HG03521 (cell line): Measurements from ENCODE around the gene PTPRJ.
"Not testable (repeated sequence)": the region's sequence is repeated elsewhere in the genome, so short reads cannot be mapped to it uniquely, and the experiment has no call there.

Experiments
- ATAC-seq: cut with Tn5 transposase; IDR thresholded peaks from one replicate; pipeline ENCODE4 v1.9.1; 2021; ENCODE audit warnings: mild to moderate bottlenecking, moderate library complexity; ENCODE audit not compliant: unreplicated experiment

The PTPRJ gene

GRCh38 chr11:48148749-48149148 is 168.4 kb downstream of the PTPRJ start:
- ATAC-seq = no peak

- no peak for ATAC-seq
These were observed 169.9 kb downstream of the PTPRJ start for GRCh38 chr11:48150213-48150612.

- no peak for ATAC-seq
These were observed 173.8 kb downstream of the PTPRJ start for GRCh38 chr11:48154151-48154550.

- ATAC-seq = no peak
These were observed 181.9 kb downstream of the PTPRJ start for GRCh38 chr11:48161951-48162884.

GRCh38 chr11:48162885-48163268 is 182.5 kb downstream of the PTPRJ start:
- no peak for ATAC-seq

- ATAC-seq = no peak
These were observed 183.2 kb downstream of the PTPRJ start for GRCh38 chr11:48163360-48164100.

- ATAC-seq = no peak
These were observed 184.5 kb downstream of the PTPRJ start for GRCh38 chr11:48164836-48165235.

- no peak for ATAC-seq
These were observed 185.1 kb downstream of the PTPRJ start for GRCh38 chr11:48165426-48165825.

GRCh38 chr11:48167380-48167779 is 187.0 kb downstream of the PTPRJ start:
- ATAC-seq = no peak

- ATAC-seq = no peak
These were observed 188.5 kb downstream of the PTPRJ start for GRCh38 chr11:48168815-48169214.

GRCh38 chr11:48169259-48169658 is 188.9 kb downstream of the PTPRJ start:
- no peak for ATAC-seq

GRCh38 chr11:48169717-48170116 is 189.4 kb downstream of the PTPRJ start:
- ATAC-seq = no peak

GRCh38 chr11:48170241-48171233 is 190.2 kb downstream of the PTPRJ start:
- ATAC-seq = no peak

- peak; percentile 67 for ATAC-seq
These were observed 192.7 kb downstream of the PTPRJ start for GRCh38 chr11:48172818-48173609.

GRCh38 chr11:48177661-48178060 is 197.3 kb downstream of the PTPRJ start:
- no peak for ATAC-seq

- no peak for ATAC-seq
These were observed 200.3 kb downstream of the PTPRJ start for GRCh38 chr11:48180627-48181026.

- no peak for ATAC-seq
These were observed 202.6 kb downstream of the PTPRJ start for GRCh38 chr11:48182860-48183526.

GRCh38 chr11:48184452-48184851 is 204.1 kb downstream of the PTPRJ start:
- ATAC-seq = no peak

- ATAC-seq = not testable (repeated sequence)
These were observed 210.7 kb downstream of the PTPRJ start for GRCh38 chr11:48190906-48191654.
